HG03575 (cell line): Measurements from ENCODE around the gene PRSS36.
"Not testable (repeated sequence)": the region's sequence is repeated elsewhere in the genome, so short reads cannot be mapped to it uniquely, and the experiment has no call there.

Experiments
- ATAC-seq: cut with Tn5 transposase; IDR thresholded peaks from one replicate; pipeline ENCODE4 v1.9.1; 2021; ENCODE audit not compliant: unreplicated experiment, insufficient number of reproducible peaks, low FRiP score; ENCODE audit errors: extremely low read depth

The PRSS36 gene

GRCh38 chr16:31186176-31186575 lies 36.3 kb upstream of the PRSS36 start:
- no peak for ATAC-seq

- no peak for ATAC-seq
Observed at GRCh38 chr16:31185339-31185738, 35.5 kb upstream of the PRSS36 start.

- no peak for ATAC-seq
Observed at GRCh38 chr16:31184888-31185287, 35.0 kb upstream of the PRSS36 start.

GRCh38 chr16:31183432-31184428 lies 33.9 kb upstream of the PRSS36 start:
- no peak for ATAC-seq

- ATAC-seq, result no peak
Observed at GRCh38 chr16:31182391-31182790, 32.5 kb upstream of the PRSS36 start.

GRCh38 chr16:31181102-31181830 lies 31.4 kb upstream of the PRSS36 start:
- ATAC-seq, result no peak

GRCh38 chr16:31179747-31180459 lies 30.0 kb upstream of the PRSS36 start, which contains the start of gene FUS:
TSS of gene FUS (plus strand) at chr16:31180139. CDS start at chr16:31180215, 76 bp downstream.
- peak; percentile 30 for ATAC-seq

- ATAC-seq, result no peak
Observed at GRCh38 chr16:31179219-31179746, 29.4 kb upstream of the PRSS36 start.

- no peak for ATAC-seq
Observed at GRCh38 chr16:31177136-31177535, 27.3 kb upstream of the PRSS36 start.

- ATAC-seq, result not testable (repeated sequence)
Observed at GRCh38 chr16:31170048-31170447, 20.2 kb upstream of the PRSS36 start.

- no peak for ATAC-seq
Observed at GRCh38 chr16:31168848-31169247, 19.0 kb upstream of the PRSS36 start.

- ATAC-seq, result no peak
Observed at GRCh38 chr16:31167315-31167714, 17.4 kb upstream of the PRSS36 start.

- no peak for ATAC-seq
Observed at GRCh38 chr16:31157136-31157535, 7.3 kb upstream of the PRSS36 start.

GRCh38 chr16:31150976-31151375 lies 1.1 kb upstream of the PRSS36 start:
- not testable (repeated sequence) for ATAC-seq

- no peak for ATAC-seq
Observed at GRCh38 chr16:31149332-31149731, 534 bp downstream of the PRSS36 start.

GRCh38 chr16:31148896-31149295 lies 970 bp downstream of the PRSS36 start:
- ATAC-seq, result no peak

- no peak for ATAC-seq
Observed at GRCh38 chr16:31148281-31148728, 1.6 kb downstream of the PRSS36 start.

- no peak for ATAC-seq
Observed at GRCh38 chr16:31147574-31147973, 2.3 kb downstream of the PRSS36 start.

GRCh38 chr16:31145398-31145990 lies 4.4 kb downstream of the PRSS36 start:
- no peak for ATAC-seq
